MCF 10A (cell line): Measurements from ENCODE around the gene PRELP. TPM values are rescaled to one million over a fixed set of nuclear protein-coding genes. Genes with fewer than 3 reads are reported as not detected.
"Not testable (repeated sequence)": the region's sequence is repeated elsewhere in the genome, so short reads cannot be mapped to it uniquely, and the experiment has no call there.

Experiments used
- BruUV-seq: library from RNA; stranded (reverse); fragments of 400-500 nt; replicated peaks from 2 replicates; lab custom pipeline; 2021; lab: Mats Ljungman, UMichigan
- CTCF ChIA-PET: fragments of 300-600 bp; sonication (Branson Sonifier 250); formaldehyde crosslinking; extraction: SDS; loops from one replicate; lab custom pipeline; 2021; ENCODE audit warnings: antibody characterized with exemption, inconsistent platforms; lab: Yijun Ruan, JAX
- POLR2A ChIA-PET: fragments of 300-600, 350-650 bp; sonication (Branson Sonifier 250); formaldehyde crosslinking; extraction: SDS; loops from one replicate; lab custom pipeline; 2020; ENCODE audit warnings: antibody characterized with exemption, inconsistent platforms; lab: Yijun Ruan, JAX
- DNase-seq: peaks from one replicate; pipeline ENCODE4 v3.0.0-alpha.2; 2018; ENCODE audit not compliant: unreplicated experiment
- H3K27ac Mint-ChIP-seq: one replicate; pipeline ENCODE4 v1.8.0; 2022; ENCODE audit warnings: mild to moderate bottlenecking, low read depth, mixed read lengths; ENCODE audit not compliant: unreplicated experiment
- H3K27me3 Mint-ChIP-seq: one replicate; pipeline ENCODE4 v1.8.0; 2022; ENCODE audit warnings: mixed read lengths; ENCODE audit not compliant: insufficient read depth, unreplicated experiment
- H3K36me3 Mint-ChIP-seq: one replicate; pipeline ENCODE4 v1.8.0; 2022; ENCODE audit warnings: mild to moderate bottlenecking, moderate library complexity, mixed read lengths; ENCODE audit not compliant: insufficient read depth, unreplicated experiment
- H3K4me1 Mint-ChIP-seq: one replicate; pipeline ENCODE4 v1.8.0; 2022; ENCODE audit warnings: mixed read lengths; ENCODE audit not compliant: insufficient read depth, unreplicated experiment
- H3K4me3 Mint-ChIP-seq: one replicate; pipeline ENCODE4 v1.8.0; 2022; ENCODE audit warnings: mild to moderate bottlenecking, moderate library complexity, mixed read lengths; ENCODE audit not compliant: unreplicated experiment
- H3K9me3 Mint-ChIP-seq: one replicate; pipeline ENCODE4 v1.8.0; 2022; ENCODE audit warnings: mixed read lengths; ENCODE audit not compliant: unreplicated experiment
- intact Hi-C: fragments of 100-400 bp; cut with micrococcal nuclease; formaldehyde crosslinking; loops from 2 replicates; pipeline ENCODE4 v1.14.1; 2022
- total RNA-seq: library from RNA; stranded (reverse); gene quantifications from 2 replicates; pipeline ENCODE4 v1.2.3, GENCODE V29; 2022
- TF ChIP-seq, protein P1 (sequence below): fragments of 200-600 bp; IDR thresholded peaks from one replicate; pipeline ENCODE4 v1.8.0; 2022; ENCODE audit warnings: antibody characterized with exemption, mild to moderate bottlenecking; ENCODE audit not compliant: unreplicated experiment

PRELP gene
- total RNA-seq, 1 experiment from 2014 or later = not detected

- no peak overlapping the region for H3K27ac Mint-ChIP-seq
These were observed 10.3 kb upstream of the PRELP start for GRCh38 chr1:203465146-203465798.

GRCh38 chr1:203465948-203466347 is 9.7 kb upstream of the PRELP start:
- TF ChIP-seq, protein P1, sequence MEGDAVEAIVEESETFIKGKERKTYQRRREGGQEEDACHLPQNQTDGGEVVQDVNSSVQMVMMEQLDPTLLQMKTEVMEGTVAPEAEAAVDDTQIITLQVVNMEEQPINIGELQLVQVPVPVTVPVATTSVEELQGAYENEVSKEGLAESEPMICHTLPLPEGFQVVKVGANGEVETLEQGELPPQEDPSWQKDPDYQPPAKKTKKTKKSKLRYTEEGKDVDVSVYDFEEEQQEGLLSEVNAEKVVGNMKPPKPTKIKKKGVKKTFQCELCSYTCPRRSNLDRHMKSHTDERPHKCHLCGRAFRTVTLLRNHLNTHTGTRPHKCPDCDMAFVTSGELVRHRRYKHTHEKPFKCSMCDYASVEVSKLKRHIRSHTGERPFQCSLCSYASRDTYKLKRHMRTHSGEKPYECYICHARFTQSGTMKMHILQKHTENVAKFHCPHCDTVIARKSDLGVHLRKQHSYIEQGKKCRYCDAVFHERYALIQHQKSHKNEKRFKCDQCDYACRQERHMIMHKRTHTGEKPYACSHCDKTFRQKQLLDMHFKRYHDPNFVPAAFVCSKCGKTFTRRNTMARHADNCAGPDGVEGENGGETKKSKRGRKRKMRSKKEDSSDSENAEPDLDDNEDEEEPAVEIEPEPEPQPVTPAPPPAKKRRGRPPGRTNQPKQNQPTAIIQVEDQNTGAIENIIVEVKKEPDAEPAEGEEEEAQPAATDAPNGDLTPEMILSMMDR = no peak
- BruUV-seq = no TSS peak
- ChIA-PET CTCF (interaction anchor here (0.6 to 38.6 kb wide), 11 partner anchors 10 to 199 kb away, joined by 3 to 981 read pairs (median 3); partner anchors contain the start of gene PRELP), POLR2A (interaction anchor here (0.5 to 1.0 kb wide), 3 partner anchors 10 to 213 kb away, joined by 3 to 4 read pairs (median 4); partner anchors contain the start of gene PRELP)
- no peak for DNase-seq
- Mint-ChIP-seq H3K36me3 (no peaks in the 10 kb centered on the region), H3K27me3 (peaks cover 11% of the 10 kb centered on the region), H3K4me3 (no peak overlapping the region), H3K9me3 (no peaks in the 10 kb centered on the region), H3K27ac (no peak overlapping the region), H3K4me1 (peaks cover 28% of the 10 kb centered on the region)
- intact Hi-C loops = no loop called here

More at GRCh38 chr1:203465146-203465798, 10.3 kb upstream of the PRELP start:
- Mint-ChIP-seq H3K36me3 (no peaks in the 10 kb centered on the region), H3K27me3 (peaks cover 17% of the 10 kb centered on the region), H3K4me1 (peaks cover 28% of the 10 kb centered on the region), H3K4me3 (no peak overlapping the region), H3K9me3 (no peaks in the 10 kb centered on the region)
- BruUV-seq = no TSS peak
- POLR2A ChIA-PET = interaction anchor here (2.2 kb wide), 1 partner anchor 23 kb away, joined by 5 read pairs; no protein-coding TSS in a partner anchor
- TF ChIP-seq, protein P1 = no peak
- intact Hi-C loops = no loop called here
- CTCF ChIA-PET = interaction anchor here (0.6 to 38.6 kb wide), 6 partner anchors 9 to 126 kb away, joined by 3 to 981 read pairs (median 3); partner anchors contain the start of gene PRELP
- DNase-seq = no peak

DNA sequence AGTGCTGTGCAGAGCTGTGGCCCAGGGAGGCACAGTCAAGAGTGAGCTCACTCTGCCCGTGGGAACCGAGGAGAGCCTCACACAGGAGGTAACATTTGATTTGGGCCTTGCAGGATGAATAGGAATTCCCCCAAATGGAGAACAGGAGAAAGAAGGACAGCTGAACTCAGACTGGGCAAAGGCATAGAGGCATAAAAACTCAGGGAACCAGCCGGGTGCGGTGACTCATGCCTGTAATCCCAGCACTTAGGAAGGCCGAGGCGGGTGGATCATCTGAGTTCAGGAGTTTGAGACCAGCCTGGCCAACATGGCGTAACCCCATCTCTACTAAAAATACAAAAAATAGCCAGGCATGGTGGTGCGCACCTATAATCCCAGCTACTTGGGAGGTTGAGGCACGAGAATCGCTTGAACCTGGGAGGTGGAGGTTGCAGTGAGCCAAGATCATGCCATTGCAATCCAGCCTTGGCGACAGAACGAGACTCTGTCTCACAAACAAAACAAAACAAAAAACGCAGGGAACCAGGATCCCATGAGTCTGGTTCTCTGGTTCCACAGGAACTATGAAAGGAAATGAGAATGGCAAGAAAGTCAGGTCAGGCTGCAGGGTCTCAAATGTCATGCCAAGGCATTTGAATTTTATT is 8.6 kb upstream of the PRELP start:
- intact Hi-C loops, BruUV-seq, H3K4me3 Mint-ChIP-seq, H3K9me3 Mint-ChIP-seq, H3K27me3 Mint-ChIP-seq, DNase-seq, H3K36me3 Mint-ChIP-seq, H3K27ac Mint-ChIP-seq: not testable (repeated sequence)
- CTCF ChIA-PET = interaction anchor here (0.8 to 38.6 kb wide), 11 partner anchors 11 to 200 kb away, joined by 3 to 981 read pairs (median 3); no protein-coding TSS in a partner anchor
- peaks cover 24% of the 10 kb centered on the region for H3K4me1 Mint-ChIP-seq
- POLR2A ChIA-PET = interaction anchor here (0.5 to 1.1 kb wide), 4 partner anchors 9 to 114 kb away, joined by 3 to 5 read pairs (median 4); partner anchors contain the start of gene PRELP

DNA sequence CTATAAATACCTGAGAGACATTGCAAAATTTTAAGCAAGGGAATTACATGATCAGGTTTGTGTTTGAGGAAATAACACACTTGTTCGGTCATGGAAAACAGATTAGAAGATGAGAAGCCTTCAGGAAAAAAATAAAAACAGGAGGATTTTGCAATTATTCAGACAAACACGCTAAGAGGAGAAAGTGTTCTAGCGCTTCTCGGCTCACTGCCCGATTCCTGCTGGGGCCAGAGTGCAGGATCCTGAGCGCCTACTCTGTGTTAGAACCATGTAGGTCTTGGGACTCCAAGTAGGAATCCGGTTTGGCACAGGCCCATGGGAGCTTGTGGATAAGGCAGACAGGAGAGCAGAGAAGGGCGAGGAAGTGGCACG is 8.1 kb upstream of the PRELP start:
- H3K9me3 Mint-ChIP-seq = no peaks in the 10 kb centered on the region
- H3K4me3 Mint-ChIP-seq = no peak overlapping the region
- peaks cover 7% of the 10 kb centered on the region for H3K27me3 Mint-ChIP-seq
- no TSS peak for BruUV-seq
- TF ChIP-seq, protein P1 = no peak
- H3K36me3 Mint-ChIP-seq = no peaks in the 10 kb centered on the region
- no peak overlapping the region for H3K27ac Mint-ChIP-seq
- CTCF ChIA-PET = interaction anchor here (0.8 to 38.6 kb wide), 5 partner anchors 13 to 200 kb away, joined by 3 to 981 read pairs (median 8); no protein-coding TSS in a partner anchor
- intact Hi-C loops = no loop called here
- no peak for DNase-seq
- POLR2A ChIA-PET = interaction anchor here (0.5 to 1.1 kb wide), 2 partner anchors 10 to 55 kb away, joined by 3 to 5 read pairs; no protein-coding TSS in a partner anchor
- H3K4me1 Mint-ChIP-seq = peaks cover 19% of the 10 kb centered on the region
